SH-SY5Y (cell line): ENCODE data around the gene RAD51B.

Experiments used
- GATA2 ChIP-seq: IDR thresholded peaks from 2 replicates; pipeline ENCODE4 v1.6.1; 2011; ENCODE audit warnings: mild to moderate bottlenecking, low read depth, low read length
- GATA3 ChIP-seq: IDR thresholded peaks from 2 replicates; pipeline ENCODE4 v1.6.1; 2011; ENCODE audit warnings: low read depth, mild to moderate bottlenecking, low read length, moderate library complexity

DNA sequence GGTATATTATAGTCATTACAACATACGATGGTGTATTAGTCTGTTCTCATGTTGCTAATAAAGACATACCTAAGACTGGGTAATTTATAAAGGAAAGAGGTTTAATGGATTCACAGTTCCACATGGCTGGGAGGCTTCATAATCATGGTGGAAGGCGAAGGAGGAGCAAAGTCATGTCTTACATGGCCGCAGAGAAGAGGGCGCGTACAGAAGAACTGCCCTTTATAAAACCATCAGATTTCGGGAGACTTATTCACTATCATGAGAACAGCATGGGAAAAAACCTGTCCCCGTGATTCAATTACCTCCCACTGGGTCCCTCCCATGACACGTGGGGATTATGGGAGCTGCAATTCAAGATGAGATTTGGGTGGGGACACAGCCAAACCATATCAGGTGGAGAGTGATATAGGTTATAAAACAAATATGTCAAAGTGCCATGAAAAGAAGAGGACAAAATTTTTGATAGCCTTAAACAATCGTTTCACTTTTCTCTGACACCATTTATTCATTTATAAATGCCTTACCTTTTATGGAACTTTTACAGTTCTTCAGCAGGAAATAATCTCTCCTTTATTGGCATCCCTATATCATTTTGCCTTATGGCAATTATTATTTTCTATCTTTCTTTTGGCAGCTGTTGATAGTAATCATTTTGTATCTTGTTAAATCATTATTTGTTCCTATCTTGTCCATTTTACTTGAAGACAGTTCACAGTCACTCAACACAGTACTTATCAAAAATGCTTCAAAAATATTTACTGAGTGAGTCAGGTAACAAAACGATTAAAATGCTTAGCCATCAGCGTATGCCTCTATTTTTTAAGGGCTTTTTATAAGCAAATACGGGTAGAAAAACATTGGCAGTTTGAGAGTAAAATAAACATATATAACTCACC, 196.0 kb downstream of the RAD51B start:
- no peak for TF ChIP-seq GATA2
- TF ChIP-seq GATA3 = no peak
